GM19324 (cell line): ENCODE data around the gene NRDC.

Experiments used
- ATAC-seq: cut with Tn5 transposase; IDR thresholded peaks from one replicate; pipeline ENCODE4 v1.9.1; 2021; ENCODE audit warnings: mild to moderate bottlenecking, moderate library complexity; ENCODE audit not compliant: unreplicated experiment, low FRiP score

Gene NRDC

GRCh38 chr1:51784997-51785421, 93.5 kb downstream of the NRDC start:
- no peak for ATAC-seq

- ATAC-seq = no peak
These were observed 97.6 kb downstream of the NRDC start for GRCh38 chr1:51780927-51781326.

GRCh38 chr1:51776408-51776807, 102.1 kb downstream of the NRDC start:
- ATAC-seq = no peak

GRCh38 chr1:51768971-51769588, 109.4 kb downstream of the NRDC start:
- no peak for ATAC-seq

- no peak for ATAC-seq
These were observed 117.2 kb downstream of the NRDC start for GRCh38 chr1:51761351-51761750.

GRCh38 chr1:51760872-51761271, 117.7 kb downstream of the NRDC start:
- no peak for ATAC-seq

- no peak for ATAC-seq
These were observed 120.2 kb downstream of the NRDC start for GRCh38 chr1:51758310-51758709.

- no peak for ATAC-seq
These were observed 122.2 kb downstream of the NRDC start for GRCh38 chr1:51756290-51756689.

GRCh38 chr1:51755437-51755836, 123.1 kb downstream of the NRDC start:
- no peak for ATAC-seq

GRCh38 chr1:51754666-51755065, 123.9 kb downstream of the NRDC start:
- no peak for ATAC-seq

- no peak for ATAC-seq
These were observed 124.6 kb downstream of the NRDC start for GRCh38 chr1:51753969-51754368.

GRCh38 chr1:51752073-51752948, 126.2 kb downstream of the NRDC start:
- no peak for ATAC-seq

GRCh38 chr1:51750729-51751128, 127.8 kb downstream of the NRDC start:
- no peak for ATAC-seq

GRCh38 chr1:51750218-51750617, 128.3 kb downstream of the NRDC start:
- ATAC-seq = no peak

GRCh38 chr1:51749151-51749550, 129.4 kb downstream of the NRDC start:
- ATAC-seq = no peak

- no peak for ATAC-seq
These were observed 133.3 kb downstream of the NRDC start for GRCh38 chr1:51745304-51745570.

GRCh38 chr1:51744506-51745303, 133.8 kb downstream of the NRDC start:
- ATAC-seq = no peak

GRCh38 chr1:51741121-51741681, 137.3 kb downstream of the NRDC start:
- ATAC-seq = no peak

GRCh38 chr1:51740652-51741051, 137.9 kb downstream of the NRDC start:
- ATAC-seq = no peak
